ENCODE results near the gene NCLN.

- TF ChIP-seq YY1 (IDR thresholded peaks at IDR 0.05; ENCODE audit: insufficient read depth, insufficient read length) (no peak), ZNF274 (IDR thresholded peaks at IDR 0.05; ENCODE audit: low read depth, low read length) (no peak)
Measured at GRCh38 chr19:3231288-3231687, 45.6 kb downstream of the NCLN start.

Data from NT2/D1 (cell line).